Astrocyte of the cerebellum (primary cell): ENCODE results near the gene ROMO1.

Source experiments
- DNase-seq: peaks from one replicate; pipeline ENCODE4 v3.0.0-alpha.2; 2011; ENCODE audit warnings: low read depth
- H3K4me3 ChIP-seq: 2 replicates; pipeline ENCODE4 v1.5.1; 2011; ENCODE audit warnings: mild to moderate bottlenecking, low read depth, low read length, moderate library complexity
- CTCF ChIP-seq: IDR thresholded peaks from 2 replicates; pipeline ENCODE4 v1.5.1; 2012; ENCODE audit warnings: low read length, low read depth, moderate library complexity, mild to moderate bottlenecking; ENCODE audit errors: missing control alignments
- in situ Hi-C: cut with HindIII; loops from 2 replicates; pipeline ENCODE4 v1.10.0; 2017; ENCODE audit warnings: low sequenced_read_pairs

Gene ROMO1

GRCh38 chr20:35695978-35696377 is 3.2 kb upstream of the ROMO1 start:
- no peak for TF ChIP-seq CTCF
- in situ Hi-C loops: no loop called here
- H3K4me3 ChIP-seq: no peak overlapping the region
- no peak for DNase-seq

GRCh38 chr20:35697696-35698297 is 1.4 kb upstream of the ROMO1 start:
- no peak for TF ChIP-seq CTCF
- in situ Hi-C loops: no loop called here
- no peak for DNase-seq
- peak overlapping the region; percentile 98 for H3K4me3 ChIP-seq

GRCh38 chr20:35698298-35699126 is 693 bp upstream of the ROMO1 start:
- in situ Hi-C loops: no loop called here
- TF ChIP-seq CTCF: no peak
- H3K4me3 ChIP-seq: peak overlapping the region; percentile 98
- DNase-seq: no peak

GRCh38 chr20:35699957-35700624 is 886 bp downstream of the ROMO1 start:
- in situ Hi-C loops: no loop called here

GRCh38 chr20:35700625-35701148 is 1.5 kb downstream of the ROMO1 start:
- DNase-seq: no peak
- in situ Hi-C loops: no loop called here
- peak overlapping the region; percentile 98 for H3K4me3 ChIP-seq
- TF ChIP-seq CTCF: no peak

More at GRCh38 chr20:35699957-35700624, 886 bp downstream of the ROMO1 start:
- peak overlapping the region; percentile 98 for H3K4me3 ChIP-seq
- TF ChIP-seq CTCF: no peak
- DNase-seq: no peak

- in situ Hi-C loops: no loop called here
- TF ChIP-seq CTCF: no peak
- H3K4me3 ChIP-seq: no peak overlapping the region
- DNase-seq: peak; percentile 26
These were observed 3.0 kb downstream of the ROMO1 start for GRCh38 chr20:35702051-35702823.
